Measurements from ENCODE around the gene BEX5. TPM values are rescaled to one million over a fixed set of nuclear protein-coding genes. Genes with fewer than 3 reads are reported as not detected.
"Not testable (repeated sequence)": the region's sequence is repeated elsewhere in the genome, so short reads cannot be mapped to it uniquely, and the experiment has no call there.

BEX5 gene
- total RNA-seq, 6 experiments from 2014 or later = 0.81 to 2.4 (median 1.1) TPM; not detected in 1

DNA sequence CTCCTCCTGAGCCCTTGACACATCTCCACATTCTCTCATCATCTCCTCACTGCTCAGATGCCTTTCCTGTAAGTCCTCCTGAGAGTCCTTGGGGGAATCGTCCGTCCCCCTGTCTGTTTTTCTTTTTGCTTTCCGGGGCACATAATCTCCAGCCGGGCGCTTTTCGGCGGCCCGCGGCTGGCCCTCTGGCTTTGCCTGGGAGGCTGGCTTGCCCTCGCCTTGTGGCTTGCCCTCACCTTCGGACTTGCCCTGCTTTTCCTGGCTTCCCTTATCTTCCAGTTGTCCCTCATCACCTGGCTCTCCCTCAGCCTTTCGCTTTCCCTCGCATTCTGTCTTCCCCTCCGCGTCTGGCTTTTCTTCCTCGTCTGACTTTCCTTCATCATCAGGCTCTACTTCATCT, 14.9 kb downstream of the BEX5 start:
- H3K27ac ChIP-seq; H3K36me3 ChIP-seq; DNase-seq; intact Hi-C loops (cut with DNase I); H3K9me3 ChIP-seq; ATAC-seq; H3K4me1 ChIP-seq; H3K4me3 ChIP-seq: not testable (repeated sequence)
- peaks cover 0 to 20% of the 10 kb centered on the region in 2 donors for H3K27me3 ChIP-seq
- 49% methylated on average over 15 of the region's 16 CpGs for WGBS (ENCODE audit: insufficient coverage, low coverage, low lambda C conversion rate, missing lambda C conversion rate)

DNA sequence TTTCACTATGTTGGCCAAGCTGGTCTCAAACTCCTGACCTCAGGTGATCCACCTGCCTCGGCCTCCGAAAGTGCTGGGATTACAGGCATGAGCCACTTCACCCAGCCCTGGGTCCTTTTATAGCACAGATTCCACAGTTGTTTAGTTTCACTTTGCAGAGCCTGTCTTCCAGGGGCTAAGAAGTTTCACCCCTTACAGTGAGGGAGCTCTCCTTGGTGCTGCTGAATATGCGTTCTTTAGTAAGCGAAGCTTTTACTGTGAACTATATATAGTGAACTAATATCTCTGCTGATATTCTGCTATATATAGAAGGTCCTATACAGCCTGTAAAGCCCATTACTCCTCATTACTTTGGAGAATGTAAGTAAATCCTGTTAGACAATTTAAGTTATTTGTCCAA, 17.7 kb downstream of the BEX5 start:
- no peak overlapping the region for H3K27ac ChIP-seq
- no peaks in the 10 kb centered on the region for H3K36me3 ChIP-seq
- ATAC-seq (no peak), DNase-seq (no peak)
- intact Hi-C loops (cut with DNase I) = no loop called here
- no peaks in the 10 kb centered on the region for H3K4me1 ChIP-seq
- TF ChIP-seq, protein P1, sequence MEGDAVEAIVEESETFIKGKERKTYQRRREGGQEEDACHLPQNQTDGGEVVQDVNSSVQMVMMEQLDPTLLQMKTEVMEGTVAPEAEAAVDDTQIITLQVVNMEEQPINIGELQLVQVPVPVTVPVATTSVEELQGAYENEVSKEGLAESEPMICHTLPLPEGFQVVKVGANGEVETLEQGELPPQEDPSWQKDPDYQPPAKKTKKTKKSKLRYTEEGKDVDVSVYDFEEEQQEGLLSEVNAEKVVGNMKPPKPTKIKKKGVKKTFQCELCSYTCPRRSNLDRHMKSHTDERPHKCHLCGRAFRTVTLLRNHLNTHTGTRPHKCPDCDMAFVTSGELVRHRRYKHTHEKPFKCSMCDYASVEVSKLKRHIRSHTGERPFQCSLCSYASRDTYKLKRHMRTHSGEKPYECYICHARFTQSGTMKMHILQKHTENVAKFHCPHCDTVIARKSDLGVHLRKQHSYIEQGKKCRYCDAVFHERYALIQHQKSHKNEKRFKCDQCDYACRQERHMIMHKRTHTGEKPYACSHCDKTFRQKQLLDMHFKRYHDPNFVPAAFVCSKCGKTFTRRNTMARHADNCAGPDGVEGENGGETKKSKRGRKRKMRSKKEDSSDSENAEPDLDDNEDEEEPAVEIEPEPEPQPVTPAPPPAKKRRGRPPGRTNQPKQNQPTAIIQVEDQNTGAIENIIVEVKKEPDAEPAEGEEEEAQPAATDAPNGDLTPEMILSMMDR (IDR thresholded peaks at IDR 0.05) = no peak
- no peak for TF ChIP-seq POLR2A (IDR thresholded peaks at IDR 0.05)
- no peaks in the 10 kb centered on the region for H3K9me3 ChIP-seq
- WGBS (ENCODE audit: insufficient coverage, low coverage, low lambda C conversion rate, missing lambda C conversion rate) = 47% methylated on average over 4 of the region's 4 CpGs
- no peak overlapping the region for H3K4me3 ChIP-seq
- H3K27me3 ChIP-seq = peaks cover 0 to 10% of the 10 kb centered on the region in 2 donors

DNA sequence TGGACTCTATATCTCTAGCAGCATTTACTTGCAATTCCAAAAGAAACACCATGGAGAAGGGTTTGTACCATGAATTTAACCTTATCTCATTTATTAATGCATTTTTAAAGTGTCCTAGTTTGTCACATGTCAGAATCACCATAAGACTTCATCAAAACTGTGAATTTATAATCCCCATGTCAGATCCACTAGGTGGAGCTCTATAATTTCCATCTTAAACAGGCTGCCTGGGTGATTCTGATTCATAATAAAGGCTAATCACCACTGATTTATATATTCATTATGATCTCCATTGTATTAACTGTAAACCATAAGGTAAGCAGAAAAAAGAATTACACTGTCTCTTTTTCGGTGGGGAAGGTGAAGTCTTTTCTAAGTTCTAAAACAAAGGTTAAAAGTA, 26.3 kb downstream of the BEX5 start:
- Histone ChIP-seq H3K27ac (no peak overlapping the region), H3K36me3 (no peaks in the 10 kb centered on the region), H3K4me1 (no peaks in the 10 kb centered on the region), H3K9me3 (no peaks in the 10 kb centered on the region), H3K4me3 (no peak overlapping the region), H3K27me3 (peaks cover 4 to 6% of the 10 kb centered on the region in 2 donors)
- intact Hi-C loops (cut with DNase I) = no loop called here
- no peak for TF ChIP-seq POLR2A (IDR thresholded peaks at IDR 0.05)
- TF ChIP-seq, protein P1 (IDR thresholded peaks at IDR 0.05) = peak; percentile 33 to 56 (median 50)
- 7% methylated on average over 1 of the region's 1 CpG for WGBS (ENCODE audit: insufficient coverage, low coverage, low lambda C conversion rate, missing lambda C conversion rate)
- no peak for DNase-seq
- ATAC-seq = peak in 3 of 4 donors; percentile 46 to 50 (median 47)

DNA sequence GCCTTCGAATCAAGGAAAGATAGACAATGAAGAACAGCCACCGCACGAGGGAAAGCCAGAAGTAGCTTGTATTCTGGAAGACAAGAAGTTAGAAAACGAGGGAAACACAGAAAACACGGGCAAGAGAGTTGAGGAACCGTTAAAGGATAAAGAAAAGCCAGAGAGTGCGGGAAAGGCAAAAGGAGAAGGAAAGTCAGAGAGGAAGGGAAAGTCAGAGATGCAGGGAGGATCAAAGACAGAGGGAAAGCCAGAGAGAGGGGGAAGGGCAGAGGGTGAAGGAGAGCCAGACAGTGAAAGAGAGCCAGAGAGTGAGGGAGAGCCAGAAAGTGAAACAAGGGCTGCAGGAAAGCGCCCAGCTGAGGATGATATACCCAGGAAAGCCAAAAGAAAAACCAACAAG, 28.9 kb downstream of the BEX5 start:
- Histone ChIP-seq H3K27me3 (peaks cover 6% of the 10 kb centered on the region in 2 donors), H3K27ac (no peak overlapping the region), H3K4me3 (no peak overlapping the region), H3K9me3 (no peaks in the 10 kb centered on the region), H3K36me3 (no peaks in the 10 kb centered on the region), H3K4me1 (no peaks in the 10 kb centered on the region)
- ATAC-seq = no peak
- intact Hi-C loops (cut with DNase I) = no loop called here
- TF ChIP-seq, protein P1 (IDR thresholded peaks at IDR 0.05) = no peak
- TF ChIP-seq POLR2A (IDR thresholded peaks at IDR 0.05) = no peak
- WGBS (ENCODE audit: insufficient coverage, low coverage, low lambda C conversion rate, missing lambda C conversion rate) = 30% methylated on average over 8 of the region's 8 CpGs
- no peak for DNase-seq

DNA sequence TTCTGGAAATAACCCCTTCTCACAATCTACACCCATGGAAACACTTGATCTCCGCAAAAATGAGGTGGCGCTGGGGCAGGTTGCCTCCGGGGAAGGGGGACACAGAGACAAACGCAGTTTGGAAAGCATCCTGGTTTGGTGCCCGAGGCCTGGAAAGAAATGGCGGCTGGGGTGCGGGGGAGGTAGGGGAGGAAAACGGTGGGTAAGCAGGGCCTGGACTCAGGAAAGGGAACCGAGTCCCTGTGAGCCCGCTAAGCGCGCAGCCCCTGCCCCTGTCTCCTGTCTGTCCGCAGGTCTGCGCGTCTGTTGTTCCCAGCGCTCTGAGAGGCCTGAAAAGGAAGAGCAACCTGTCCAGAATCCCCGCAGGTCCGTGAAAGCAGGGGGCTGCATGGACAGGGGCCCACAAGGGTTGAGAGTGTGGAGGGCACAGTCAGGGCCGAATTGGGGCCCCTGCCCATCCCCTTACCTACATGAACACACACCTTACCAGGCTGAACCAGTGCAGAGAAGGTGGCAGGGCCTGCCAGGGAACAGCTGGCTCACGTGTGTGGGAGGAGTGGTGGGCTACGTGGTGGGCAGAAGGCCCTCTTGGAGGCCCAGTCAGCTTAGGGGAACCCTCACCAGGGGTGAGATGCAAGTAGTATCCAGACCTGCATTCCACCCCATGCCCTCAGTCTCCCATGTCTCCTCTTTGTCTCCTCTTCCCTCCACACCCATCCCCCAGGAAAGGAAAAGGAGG, 29.5 kb downstream of the BEX5 start:
- intact Hi-C loops (cut with DNase I); DNase-seq; H3K9me3 ChIP-seq; H3K27ac ChIP-seq; H3K27me3 ChIP-seq; H3K36me3 ChIP-seq; H3K4me3 ChIP-seq; H3K4me1 ChIP-seq: not testable (repeated sequence)
- 20% methylated on average over 10 of the region's 21 CpGs for WGBS (ENCODE audit: insufficient coverage, low coverage, low lambda C conversion rate, missing lambda C conversion rate)
- ATAC-seq = peak in 1 of 4 donors; percentile 21

DNA sequence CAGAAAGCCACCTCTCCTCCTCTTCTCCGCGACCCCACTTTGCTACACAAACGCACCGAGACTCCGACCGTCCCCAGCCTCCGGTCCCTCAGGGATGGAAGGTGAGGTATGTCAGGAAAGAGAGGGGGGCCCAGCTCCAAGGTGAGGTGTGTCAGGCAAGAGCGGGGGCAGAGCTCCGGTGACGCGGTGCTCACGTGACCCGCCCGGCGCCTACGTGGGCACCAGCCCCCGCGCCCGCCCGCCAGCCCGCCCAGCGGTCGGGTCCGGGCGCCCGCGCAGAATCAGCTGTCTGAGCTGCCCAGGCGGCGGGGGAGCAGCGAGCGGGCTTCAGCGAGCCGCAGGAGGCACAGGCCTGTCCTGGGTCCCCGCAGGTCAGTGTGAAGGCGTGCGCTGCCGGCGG, 30.3 kb downstream of the BEX5 start, which contains the start of gene TCEAL2:
Gene TCEAL2 (plus strand): TSS at position 244 of the 400 bp plus-strand sequence. CDS start 1,152 bp downstream, outside the sequence.
- H3K27me3 ChIP-seq; H3K9me3 ChIP-seq; intact Hi-C loops (cut with DNase I); H3K4me1 ChIP-seq; DNase-seq; H3K36me3 ChIP-seq; H3K4me3 ChIP-seq; H3K27ac ChIP-seq: not testable (repeated sequence)
- ATAC-seq = peak in 1 of 4 donors; percentile 19
- WGBS (ENCODE audit: insufficient coverage, low coverage, low lambda C conversion rate, missing lambda C conversion rate) = 60% methylated on average over 1 of the region's 38 CpGs

DNA sequence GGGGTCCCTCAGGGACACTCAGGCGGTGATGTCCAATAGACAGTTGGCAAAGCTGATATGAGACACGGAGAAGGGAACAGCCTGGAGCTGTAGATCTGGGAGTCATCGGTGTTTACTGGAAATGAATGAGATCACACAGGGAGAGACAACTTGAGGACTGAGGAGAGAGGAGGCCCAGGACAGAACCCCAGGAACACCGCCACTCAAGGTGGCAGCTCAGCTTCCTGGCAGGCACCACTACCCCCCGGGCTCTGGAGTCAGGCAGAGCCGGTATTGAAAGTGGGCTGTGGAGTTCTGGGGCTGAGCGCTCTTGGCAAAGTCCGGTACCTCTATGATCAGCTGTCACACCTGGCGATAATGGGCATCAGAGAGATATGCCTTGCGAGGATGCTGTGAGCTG, 30.8 kb downstream of the BEX5 start:
- WGBS (ENCODE audit: insufficient coverage, low coverage, low lambda C conversion rate, missing lambda C conversion rate) = 14% methylated on average over 2 of the region's 10 CpGs
- intact Hi-C loops (cut with DNase I); H3K27ac ChIP-seq; DNase-seq; H3K4me1 ChIP-seq; H3K27me3 ChIP-seq; H3K4me3 ChIP-seq; H3K36me3 ChIP-seq; H3K9me3 ChIP-seq: not testable (repeated sequence)
- peak in 1 of 4 donors; percentile 17 for ATAC-seq

Measured in right lobe of liver (tissue), 6 donors.